SJSA1 (cell line): ENCODE measurements around the gene IMPDH2. TPM values are rescaled to one million over a fixed set of nuclear protein-coding genes. Genes with fewer than 3 reads are reported as not detected.

ENCODE experiments used
- DNase-seq, 2 experiments: peaks; one replicate each; pipeline ENCODE4 v3.0.0-alpha.2; 2015 to 2020; ENCODE audit warnings: low spot score in 2 of 2, low read depth in 1 of 2
- H3K27ac ChIP-seq: fragments of 250-450 bp; sonication (Bioruptor Pico); 2 replicates; pipeline ENCODE4 v1.5.1; 2020; ENCODE audit warnings: mild to moderate bottlenecking, moderate library complexity
- H3K27me3 ChIP-seq: fragments of 250-450 bp; sonication (Bioruptor Pico); replicated peaks from 2 replicates; pipeline ENCODE4 v1.5.1; 2020; ENCODE audit warnings: mild to moderate bottlenecking, moderate library complexity
- H3K36me3 ChIP-seq: fragments of 250-450 bp; sonication (Bioruptor Pico); 2 replicates; pipeline ENCODE4 v1.5.1; 2020; ENCODE audit warnings: mild to moderate bottlenecking
- H3K4me1 ChIP-seq: fragments of 250-450 bp; sonication (Bioruptor Pico); replicated peaks from 2 replicates; pipeline ENCODE4 v1.6.1; 2021; ENCODE audit warnings: mild to moderate bottlenecking
- H3K4me3 ChIP-seq: fragments of 250-450 bp; sonication (Bioruptor Pico); 2 replicates; pipeline ENCODE4 v1.5.1; 2020; ENCODE audit warnings: mild to moderate bottlenecking
- H3K9me3 ChIP-seq: fragments of 250-450 bp; sonication (Bioruptor Pico); replicated peaks from 2 replicates; pipeline ENCODE4 v1.5.1; 2020; ENCODE audit warnings: mild to moderate bottlenecking
- total RNA-seq: library from RNA; depleted of rRNA; stranded (reverse); fragments of >200 nt; shearing (Covaris generic); gene quantifications from 2 replicates; pipeline ENCODE4 v1.2.3, GENCODE V29; 2014; rRNA removed

The IMPDH2 gene
- total RNA-seq, 1 experiment from 2014 or later = 128 TPM

- Histone ChIP-seq H3K9me3 (no peaks in the 10 kb centered on the region), H3K36me3 (peaks cover 12% of the 10 kb centered on the region), H3K4me3 (peak overlapping the region; percentile 77), H3K27me3 (no peaks in the 10 kb centered on the region), H3K27ac (peak overlapping the region; percentile 95), H3K4me1 (peaks cover 29% of the 10 kb centered on the region)
- DNase-seq = peak in 1 of 2 experiments; percentile 33
Measured at GRCh38 chr3:48990636-48991469, 38.3 kb downstream of the IMPDH2 start.

GRCh38 chr3:48989796-48990635 is 39.2 kb downstream of the IMPDH2 start, which contains the start of gene P4HTM:
P4HTM (plus strand) TSS chr3:48990241; CDS start chr3:48990257, 16 bp downstream.
- peaks cover 17% of the 10 kb centered on the region for H3K36me3 ChIP-seq
- peak; percentile 92 to 96 for DNase-seq
- H3K9me3 ChIP-seq = no peaks in the 10 kb centered on the region
- H3K4me1 ChIP-seq = peaks cover 29% of the 10 kb centered on the region
- peak within 1 kb of the TSS; percentile 77 for H3K4me3 ChIP-seq
- no peaks in the 10 kb centered on the region for H3K27me3 ChIP-seq
- peak within 1 kb of the TSS; percentile 95 for H3K27ac ChIP-seq

GRCh38 chr3:48989126-48989795 is 39.9 kb downstream of the IMPDH2 start:
- peak overlapping the region; percentile 95 for H3K27ac ChIP-seq
- no peaks in the 10 kb centered on the region for H3K27me3 ChIP-seq
- H3K4me3 ChIP-seq = peak overlapping the region; percentile 77
- DNase-seq = no peak
- no peaks in the 10 kb centered on the region for H3K9me3 ChIP-seq
- H3K4me1 ChIP-seq = peaks cover 29% of the 10 kb centered on the region
- H3K36me3 ChIP-seq = peaks cover 18% of the 10 kb centered on the region

- no peak for DNase-seq
- Histone ChIP-seq H3K27me3 (no peaks in the 10 kb centered on the region), H3K4me1 (peaks cover 19% of the 10 kb centered on the region), H3K9me3 (no peaks in the 10 kb centered on the region), H3K36me3 (peaks cover 44% of the 10 kb centered on the region), H3K4me3 (no peak overlapping the region), H3K27ac (no peak overlapping the region)
Measured at GRCh38 chr3:48985831-48986376, 43.3 kb downstream of the IMPDH2 start.

GRCh38 chr3:48984663-48985062 is 44.5 kb downstream of the IMPDH2 start:
- no peaks in the 10 kb centered on the region for H3K27me3 ChIP-seq
- no peak for DNase-seq
- no peak overlapping the region for H3K4me3 ChIP-seq
- no peak overlapping the region for H3K27ac ChIP-seq
- H3K9me3 ChIP-seq = no peaks in the 10 kb centered on the region
- peaks cover 48% of the 10 kb centered on the region for H3K36me3 ChIP-seq
- H3K4me1 ChIP-seq = peaks cover 8% of the 10 kb centered on the region

- Histone ChIP-seq H3K4me1 (no peaks in the 10 kb centered on the region), H3K27ac (no peak overlapping the region), H3K36me3 (peaks cover 60% of the 10 kb centered on the region), H3K4me3 (no peak overlapping the region), H3K9me3 (no peaks in the 10 kb centered on the region), H3K27me3 (no peaks in the 10 kb centered on the region)
- DNase-seq = no peak
Measured at GRCh38 chr3:48983096-48983495, 46.1 kb downstream of the IMPDH2 start.

- DNase-seq = no peak
- Histone ChIP-seq H3K4me3 (no peak overlapping the region), H3K27me3 (no peaks in the 10 kb centered on the region), H3K9me3 (no peaks in the 10 kb centered on the region), H3K27ac (no peak overlapping the region), H3K36me3 (peaks cover 63% of the 10 kb centered on the region), H3K4me1 (no peaks in the 10 kb centered on the region)
Measured at GRCh38 chr3:48982686-48983085, 46.5 kb downstream of the IMPDH2 start.

GRCh38 chr3:48982016-48982415 is 47.2 kb downstream of the IMPDH2 start:
- H3K4me3 ChIP-seq = no peak overlapping the region
- no peaks in the 10 kb centered on the region for H3K9me3 ChIP-seq
- peaks cover 70% of the 10 kb centered on the region for H3K36me3 ChIP-seq
- no peaks in the 10 kb centered on the region for H3K27me3 ChIP-seq
- H3K4me1 ChIP-seq = no peaks in the 10 kb centered on the region
- DNase-seq = no peak
- no peak overlapping the region for H3K27ac ChIP-seq

- no peaks in the 10 kb centered on the region for H3K4me1 ChIP-seq
- peaks cover 76% of the 10 kb centered on the region for H3K36me3 ChIP-seq
- H3K27ac ChIP-seq = no peak overlapping the region
Measured at GRCh38 chr3:48980295-48980694, 48.9 kb downstream of the IMPDH2 start.

GRCh38 chr3:48979451-48979850 is 49.7 kb downstream of the IMPDH2 start:
- no peaks in the 10 kb centered on the region for H3K9me3 ChIP-seq
- H3K27ac ChIP-seq = no peak overlapping the region
- DNase-seq = no peak
- H3K36me3 ChIP-seq = peaks cover 79% of the 10 kb centered on the region
- no peaks in the 10 kb centered on the region for H3K27me3 ChIP-seq
- H3K4me1 ChIP-seq = no peaks in the 10 kb centered on the region
- no peak overlapping the region for H3K4me3 ChIP-seq

More at GRCh38 chr3:48980295-48980694, 48.9 kb downstream of the IMPDH2 start:
- Histone ChIP-seq H3K4me3 (no peak overlapping the region), H3K9me3 (no peaks in the 10 kb centered on the region), H3K27me3 (no peaks in the 10 kb centered on the region)
- no peak for DNase-seq

Other genes starting within 250 kb of the IMPDH2 start
- 16.9 and 26.9 TPM in 2 replicates for gene PRKAR2A, start 181.5 kb downstream of the IMPDH2 start, total RNA-seq
- gene SLC25A20, start 130.5 kb downstream of the IMPDH2 start, total RNA-seq = 21.9 and 32.6 TPM in 2 replicates
- gene ARIH2, start 110.6 kb downstream of the IMPDH2 start, total RNA-seq = 85.5 and 93.4 TPM in 2 replicates
- gene P4HTM, start 39.2 kb downstream of the IMPDH2 start, total RNA-seq = 25.5 and 34.4 TPM in 2 replicates
- gene WDR6, start 22.0 kb downstream of the IMPDH2 start, total RNA-seq = 35.5 and 36.8 TPM in 2 replicates
- gene DALRD3, start 10.8 kb downstream of the IMPDH2 start, total RNA-seq = 22.6 and 27.2 TPM in 2 replicates
- gene NDUFAF3, start 7.3 kb downstream of the IMPDH2 start, total RNA-seq = 54.3 and 109 TPM in 2 replicates
- 37.8 and 77.3 TPM in 2 replicates for gene QRICH1, start 64.7 kb upstream of the IMPDH2 start, total RNA-seq
- gene QARS1, start 75.4 kb upstream of the IMPDH2 start, total RNA-seq = 98.5 and 111 TPM in 2 replicates
- 21.5 and 23.8 TPM in 2 replicates for gene USP19, start 91.4 kb upstream of the IMPDH2 start, total RNA-seq
- gene LAMB2, start 103.7 kb upstream of the IMPDH2 start, total RNA-seq = 97.2 and 171 TPM in 2 replicates
- 23.8 and 24.7 TPM in 2 replicates for gene CCDC71, start 136.9 kb upstream of the IMPDH2 start, total RNA-seq
- 18.6 and 27.3 TPM in 2 replicates for gene KLHDC8B, start 142.2 kb upstream of the IMPDH2 start, total RNA-seq
- 0.50 and 2.1 TPM in 2 replicates for gene C3orf62, start 247.8 kb upstream of the IMPDH2 start, total RNA-seq